HG02798 (cell line): ENCODE results near the gene GYPA.
"Not testable (repeated sequence)": the region's sequence is repeated elsewhere in the genome, so short reads cannot be mapped to it uniquely, and the experiment has no call there.

Source experiments
- ATAC-seq: cut with Tn5 transposase; IDR thresholded peaks from one replicate; pipeline ENCODE4 v1.9.1; 2021; ENCODE audit warnings: mild to moderate bottlenecking; ENCODE audit not compliant: unreplicated experiment, poor library complexity

GYPA gene

DNA sequence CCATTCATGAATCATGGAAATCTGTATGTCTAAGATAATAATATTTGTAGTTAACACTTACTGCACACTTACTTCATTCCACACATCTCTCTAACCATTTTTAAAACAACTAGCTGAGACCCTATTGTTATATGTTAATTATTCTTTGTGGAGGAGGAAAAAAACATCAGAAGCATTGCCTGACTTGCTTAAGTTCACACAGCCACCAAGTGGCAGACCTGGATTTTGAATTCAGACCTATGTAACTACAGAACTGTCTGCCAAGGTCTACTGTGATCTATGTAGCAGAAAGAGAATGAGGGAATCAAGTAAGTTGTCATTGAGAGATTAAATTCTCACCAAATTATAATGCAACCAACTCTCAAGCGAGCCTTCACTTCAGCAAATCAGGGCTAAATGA is 10.4 kb downstream of the GYPA start:
- ATAC-seq = not testable (repeated sequence)

DNA sequence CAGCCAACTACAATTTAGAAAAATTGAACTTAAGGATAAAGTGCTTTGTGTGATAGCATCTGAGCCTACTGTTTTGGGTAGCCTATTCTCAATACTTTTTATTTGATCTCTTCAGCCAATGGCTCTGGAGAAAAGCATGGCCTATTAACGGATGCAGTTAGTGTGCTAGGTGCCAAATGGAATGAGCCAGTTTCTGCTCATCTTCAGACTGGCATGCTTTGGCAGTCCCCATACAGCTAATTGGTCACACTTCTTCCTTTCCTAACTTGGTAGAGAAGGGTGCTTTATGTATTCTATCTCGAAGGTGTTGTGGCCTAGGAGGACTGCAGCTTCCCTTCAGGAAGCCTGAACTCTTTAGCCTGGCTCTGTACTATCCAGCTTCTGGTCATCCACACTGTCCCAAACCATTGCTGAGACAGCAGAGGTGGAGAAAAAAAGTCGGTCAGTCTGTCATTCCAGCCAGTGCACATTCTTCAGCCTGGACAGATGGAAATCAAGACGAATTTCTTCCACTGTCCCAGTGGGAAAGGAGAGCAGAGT is 11.1 kb downstream of the GYPA start:
- not testable (repeated sequence) for ATAC-seq

DNA sequence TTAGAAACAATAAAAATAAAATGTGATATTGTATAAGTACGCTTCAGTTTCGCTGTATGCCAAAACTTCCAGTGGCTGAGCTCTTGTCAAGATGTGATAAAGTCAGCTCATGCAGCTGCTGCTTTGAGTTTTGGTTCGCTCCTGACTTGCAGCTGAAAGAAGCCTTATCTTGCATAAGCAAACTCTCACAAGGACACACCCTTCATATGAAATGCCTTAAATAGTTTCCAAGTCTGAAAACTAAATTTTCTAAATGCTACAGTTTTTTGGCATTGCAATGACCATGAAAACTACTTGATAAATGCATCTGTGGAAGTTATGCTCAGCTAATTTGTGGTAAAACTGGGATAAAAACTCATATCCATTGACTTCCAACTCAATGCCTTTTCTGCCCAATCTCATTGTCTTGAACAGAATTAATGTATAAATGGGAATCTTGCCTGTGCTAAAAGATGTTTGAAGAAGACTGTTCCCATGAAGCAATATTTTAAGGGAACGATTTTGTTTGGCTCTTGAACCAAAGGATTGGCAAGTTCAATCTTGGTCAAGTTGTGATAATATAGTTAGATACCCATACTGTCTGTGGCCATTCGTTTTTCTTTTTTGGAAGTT is 11.7 kb downstream of the GYPA start:
- ATAC-seq = not testable (repeated sequence)

DNA sequence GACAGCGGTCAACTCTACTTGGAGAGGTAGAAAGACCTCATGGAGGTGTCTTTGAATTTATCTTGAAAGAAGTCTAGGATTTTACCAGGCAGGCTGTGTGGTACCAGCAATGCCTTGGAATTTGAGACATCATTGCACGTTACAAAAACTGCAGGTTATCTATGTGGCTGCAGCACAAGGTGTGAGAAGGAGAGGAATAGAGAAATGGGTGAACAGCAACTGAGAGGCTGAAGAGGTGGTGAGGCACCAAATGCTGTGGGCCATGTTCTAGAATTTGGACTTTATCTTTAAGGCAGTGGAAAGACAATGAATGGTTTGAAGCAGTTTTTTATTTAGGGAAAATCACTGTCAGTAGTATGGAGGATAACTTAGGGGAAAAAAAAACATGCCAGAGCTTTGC is 15.4 kb downstream of the GYPA start:
- not testable (repeated sequence) for ATAC-seq

DNA sequence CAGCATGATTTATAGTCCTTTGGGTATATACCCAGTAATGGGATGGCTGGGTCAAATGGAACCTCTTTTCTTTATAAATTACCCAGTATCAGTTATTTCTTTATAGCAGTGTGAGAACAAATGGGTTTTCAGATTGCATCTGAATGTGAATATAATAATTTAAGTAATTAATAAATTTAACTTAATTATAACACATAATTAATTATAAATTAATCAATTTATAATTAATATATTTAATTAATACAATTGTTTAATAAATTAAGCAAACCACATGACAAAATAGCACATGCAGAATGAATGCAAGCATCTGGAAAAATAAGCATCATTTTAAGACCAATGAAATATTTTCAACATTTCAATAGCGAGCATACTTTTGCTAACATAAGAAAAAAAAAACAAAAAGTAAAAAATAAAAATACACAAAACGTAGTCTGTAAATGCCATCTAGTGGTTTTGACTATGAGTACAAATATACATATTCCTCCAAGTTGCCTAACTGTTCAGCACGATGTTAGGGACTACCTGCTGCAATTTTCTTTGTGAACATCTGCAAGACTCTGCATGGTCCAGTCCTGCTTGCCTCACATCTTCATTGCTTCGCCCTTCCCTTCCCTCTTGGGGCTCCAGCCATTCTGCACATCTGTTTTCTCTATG is 16.4 kb downstream of the GYPA start:
- ATAC-seq = not testable (repeated sequence)

- ATAC-seq = not testable (repeated sequence)
Measured at GRCh38 chr4:144123269-144123668, 17.2 kb downstream of the GYPA start.

DNA sequence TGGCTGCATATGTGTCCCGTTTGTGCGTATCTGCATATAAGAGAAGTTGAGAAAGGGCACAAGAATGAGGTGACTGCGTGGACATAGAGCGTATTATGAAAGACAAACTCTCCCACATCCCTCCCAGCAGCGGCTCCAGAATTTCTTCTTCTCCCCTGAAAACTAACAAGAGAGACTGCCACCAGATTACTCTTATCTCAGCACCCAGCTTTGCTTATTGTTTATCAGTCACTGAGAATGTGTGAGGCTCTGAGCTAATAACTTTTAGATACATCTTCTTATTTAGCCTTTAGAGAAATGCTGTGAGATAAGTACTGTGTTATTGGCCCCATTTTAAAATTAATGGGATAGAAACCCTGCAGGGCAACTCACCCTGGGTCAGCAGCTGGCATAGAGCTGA is 20.8 kb downstream of the GYPA start:
- not testable (repeated sequence) for ATAC-seq

- no peak for ATAC-seq
Measured at GRCh38 chr4:144115519-144115918, 25.0 kb downstream of the GYPA start.

DNA sequence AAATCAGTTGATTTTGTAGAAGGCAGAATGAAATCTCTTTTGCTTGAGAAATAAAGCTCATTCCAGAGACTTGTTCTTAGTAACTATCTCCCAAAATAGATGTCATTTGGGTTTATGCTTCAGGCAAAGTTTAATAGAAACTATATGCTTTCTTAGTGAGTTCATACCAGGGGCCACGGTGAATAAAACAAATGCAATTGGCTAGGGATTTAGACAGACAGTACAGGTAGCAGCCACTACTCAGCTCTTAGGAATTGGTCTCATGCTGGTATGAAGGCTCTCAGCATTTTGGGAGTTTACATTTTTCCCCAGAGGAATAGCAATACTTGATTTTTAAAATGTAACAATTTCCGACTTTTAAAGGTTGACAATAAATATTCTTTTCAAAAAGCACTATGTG is 27.0 kb downstream of the GYPA start:
- ATAC-seq = no peak

GRCh38 chr4:144104509-144105130 is 35.9 kb downstream of the GYPA start:
- ATAC-seq = no peak

DNA sequence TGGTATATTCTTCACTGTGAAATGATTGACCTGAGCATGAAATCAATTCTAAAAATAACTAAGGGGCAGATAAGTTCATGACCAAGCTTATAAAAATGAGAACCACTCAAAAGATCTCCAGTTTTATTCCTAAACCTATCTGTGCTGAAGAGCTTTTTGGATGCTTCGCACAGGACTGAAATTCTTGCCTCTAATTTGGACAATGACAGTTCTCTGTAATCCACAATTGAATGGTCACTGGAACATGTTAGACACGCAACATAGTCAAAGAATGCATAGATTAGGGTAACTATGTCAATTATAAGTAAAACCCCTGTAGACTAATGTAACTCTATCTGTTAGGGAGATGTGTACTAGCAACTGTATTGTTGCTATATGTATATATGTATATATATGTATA is 42.7 kb downstream of the GYPA start:
- ATAC-seq = not testable (repeated sequence)

DNA sequence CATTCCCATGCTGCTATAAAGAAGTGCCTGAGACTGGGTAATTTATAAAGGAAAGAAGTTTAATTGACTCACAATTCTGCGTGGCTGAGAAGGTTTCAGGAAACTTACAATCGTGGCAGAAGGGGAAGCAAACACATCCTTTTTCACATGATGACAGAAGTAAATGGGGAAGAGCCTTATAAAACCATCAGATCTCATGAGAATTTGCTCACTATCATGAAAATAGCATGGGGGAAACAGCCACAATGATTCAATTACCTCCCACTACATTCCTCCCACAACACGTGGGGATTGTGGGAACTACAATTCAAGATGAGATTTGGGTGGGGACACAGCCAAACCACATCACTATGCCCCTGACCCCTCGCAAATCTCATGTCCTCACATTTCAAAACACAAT is 46.5 kb downstream of the GYPA start:
- ATAC-seq = not testable (repeated sequence)

DNA sequence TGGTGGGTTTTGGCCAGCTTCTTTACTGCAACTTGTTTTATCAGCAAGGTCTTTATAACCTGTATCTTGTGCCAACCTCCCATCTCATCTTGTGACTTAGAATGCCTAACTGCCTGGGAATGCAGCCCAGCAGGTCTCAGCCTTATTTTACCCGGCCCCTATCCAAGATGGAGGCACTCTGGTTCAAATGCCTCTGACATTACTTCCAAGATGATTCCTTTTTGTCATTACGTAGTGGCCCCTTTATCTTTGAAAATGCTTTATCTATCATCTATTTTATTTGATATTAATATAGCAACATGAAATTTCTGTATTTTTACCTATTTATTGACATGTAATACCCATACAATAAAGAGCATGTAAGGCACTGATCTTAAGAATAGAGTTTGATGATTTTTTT is 49.3 kb downstream of the GYPA start:
- not testable (repeated sequence) for ATAC-seq

GRCh38 chr4:144090744-144091143 is 49.8 kb downstream of the GYPA start:
- no peak for ATAC-seq

DNA sequence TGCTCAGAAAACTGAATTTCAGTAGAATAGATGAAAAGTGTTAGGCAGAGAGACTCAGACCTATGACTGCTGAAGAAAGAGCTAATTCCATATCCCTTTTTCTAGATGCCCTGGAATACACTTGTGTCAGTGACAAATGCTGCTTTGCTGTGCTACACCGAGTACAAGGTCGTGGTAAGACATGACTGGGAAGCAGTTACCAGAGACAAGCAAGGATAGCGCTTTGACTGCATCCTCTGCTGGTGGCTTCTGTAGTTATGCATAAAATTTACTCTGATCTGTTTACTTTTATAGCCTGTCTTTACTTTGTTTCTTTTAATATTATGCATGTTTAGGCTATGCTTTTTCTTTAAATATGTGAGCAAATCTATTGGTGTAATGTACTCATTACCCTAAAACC is 58.5 kb downstream of the GYPA start:
- not testable (repeated sequence) for ATAC-seq

DNA sequence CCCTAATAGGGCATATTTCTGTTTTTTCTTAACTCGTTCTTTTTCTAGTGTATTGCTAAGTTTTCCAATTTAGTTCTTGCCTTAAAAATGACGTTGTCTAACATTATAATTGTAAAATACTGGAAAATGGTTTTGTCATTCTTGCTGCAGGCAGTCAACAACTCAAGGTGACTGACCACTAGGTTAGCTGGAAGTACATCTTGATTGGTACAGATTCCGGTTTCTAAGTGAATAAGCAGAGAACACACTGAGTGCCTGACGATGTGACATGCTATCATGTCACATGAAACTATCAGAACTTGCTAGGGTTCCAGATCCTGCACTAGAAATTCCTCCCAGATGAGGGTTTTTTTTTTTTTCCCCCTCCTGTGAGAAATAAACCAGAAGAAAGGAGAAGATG is 60.4 kb downstream of the GYPA start:
- not testable (repeated sequence) for ATAC-seq

GRCh38 chr4:144078746-144079145 is 61.8 kb downstream of the GYPA start:
- ATAC-seq = not testable (repeated sequence)

GRCh38 chr4:144061556-144061955 is 79.0 kb downstream of the GYPA start:
- not testable (repeated sequence) for ATAC-seq

DNA sequence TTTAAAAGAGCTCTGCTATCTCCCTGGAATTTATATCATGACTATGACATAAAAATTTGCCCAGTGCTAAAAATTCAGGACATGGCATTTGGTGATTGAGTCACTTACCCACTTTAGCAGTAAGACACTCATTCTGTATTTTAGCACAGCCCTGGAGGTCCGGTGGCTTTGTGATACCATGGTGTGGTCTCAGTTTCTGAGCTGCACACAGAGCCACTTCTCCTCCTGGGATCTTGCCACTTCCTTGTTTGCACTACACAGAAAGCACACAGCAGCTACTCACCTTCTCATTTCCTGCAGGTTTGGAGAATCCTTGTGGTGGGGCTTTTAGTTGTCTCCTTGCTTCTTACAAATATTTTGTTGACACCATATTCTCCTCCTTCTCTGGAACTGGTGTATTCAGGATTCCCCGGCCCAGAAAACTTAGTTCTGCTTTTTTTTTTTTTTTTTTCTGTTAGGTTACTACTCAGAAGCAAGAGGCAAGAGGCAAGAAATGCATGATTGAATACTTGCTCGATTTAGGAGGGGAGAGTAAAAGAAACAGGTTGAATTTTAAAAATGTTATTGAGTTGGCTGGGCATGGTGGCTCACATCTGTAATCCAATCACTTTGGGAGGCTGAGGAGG is 80.2 kb downstream of the GYPA start:
- not testable (repeated sequence) for ATAC-seq
